COLO829 (cell line): ENCODE measurements around the gene TP53AIP1.
"Not testable (repeated sequence)": the region's sequence is repeated elsewhere in the genome, so short reads cannot be mapped to it uniquely, and the experiment has no call there.

Experiments
- DNase-seq: peaks from one replicate; pipeline ENCODE4 v3.0.0; 2012; ENCODE audit warnings: low spot score

TP53AIP1 gene

GRCh38 chr11:128926000-128926399, 16.7 kb downstream of the TP53AIP1 start:
- no peak for DNase-seq

DNA sequence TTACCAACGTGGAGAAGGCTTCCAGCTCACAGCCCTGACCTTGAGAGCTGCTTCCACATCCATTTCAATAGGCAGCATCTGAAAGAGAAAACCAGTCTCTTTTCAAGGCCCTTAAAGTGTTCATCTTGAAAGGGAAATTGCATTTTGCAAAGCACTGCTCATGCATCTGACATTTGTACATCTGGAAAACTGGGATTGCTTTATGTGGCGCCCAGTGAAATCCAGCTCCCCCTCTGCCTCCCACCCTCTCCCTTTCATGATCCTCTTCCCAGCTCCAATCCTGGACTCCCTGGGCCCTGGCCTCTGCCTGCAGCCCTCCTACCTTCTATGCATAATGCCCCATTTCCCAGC, 17.4 kb downstream of the TP53AIP1 start:
- DNase-seq, result no peak

GRCh38 chr11:128924510-128925249, 18.0 kb downstream of the TP53AIP1 start:
- no peak for DNase-seq

- DNase-seq, result no peak
Measured at GRCh38 chr11:128924104-128924503, 18.6 kb downstream of the TP53AIP1 start.

GRCh38 chr11:128921793-128922192, 20.9 kb downstream of the TP53AIP1 start:
- no peak for DNase-seq

- DNase-seq, result no peak
Measured at GRCh38 chr11:128920666-128921065, 22.0 kb downstream of the TP53AIP1 start.

DNA sequence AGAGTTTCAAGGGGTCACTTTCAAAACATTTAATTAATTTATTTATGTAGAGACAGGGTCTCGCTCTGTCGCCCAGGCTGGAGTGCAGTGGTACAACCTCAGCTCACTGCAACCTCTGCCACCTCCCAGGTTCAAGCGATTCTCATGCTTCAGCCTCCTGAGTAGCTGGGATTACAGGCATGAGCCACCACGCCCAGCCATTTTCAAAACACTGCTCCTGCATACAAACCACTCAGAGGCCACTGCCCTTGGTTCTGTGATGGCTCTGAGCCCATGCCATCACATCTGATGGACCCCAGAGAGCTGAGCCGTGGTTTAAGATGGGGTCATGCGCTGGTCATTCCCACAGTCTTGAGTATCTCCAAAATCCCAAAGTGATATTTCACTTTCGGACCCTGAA, 23.0 kb downstream of the TP53AIP1 start:
- DNase-seq, result not testable (repeated sequence)

GRCh38 chr11:128919216-128919615, 23.5 kb downstream of the TP53AIP1 start:
- DNase-seq, result no peak

DNA sequence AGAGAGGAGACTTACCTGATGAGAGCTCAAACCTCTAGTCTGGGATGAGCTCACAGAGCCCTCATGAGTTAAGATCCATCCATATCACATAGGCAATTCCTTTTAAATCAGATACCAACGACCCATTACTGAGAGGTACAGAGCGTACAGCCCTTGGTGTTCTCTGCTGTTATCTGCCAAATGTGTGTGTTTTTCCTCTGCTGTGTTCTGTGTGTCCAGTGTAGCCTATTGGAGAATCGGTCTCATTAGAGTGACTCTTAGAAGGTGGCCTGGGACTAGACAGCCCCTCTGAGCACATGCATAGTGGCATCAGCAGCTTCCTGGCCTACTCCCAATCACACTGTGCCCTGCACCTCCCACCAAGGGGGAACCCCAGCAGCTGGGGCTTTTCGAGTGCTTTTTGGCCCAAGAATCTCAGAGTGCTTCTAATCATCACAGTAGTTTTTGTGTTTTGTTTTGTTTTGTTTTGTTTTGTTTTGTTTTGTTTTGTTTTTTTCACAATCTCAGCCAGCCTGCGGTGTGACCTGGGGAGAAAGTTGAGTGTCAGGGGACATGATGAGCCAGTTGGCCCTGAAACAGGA, 25.4 kb downstream of the TP53AIP1 start:
- DNase-seq, result no peak

GRCh38 chr11:128916681-128917080, 26.0 kb downstream of the TP53AIP1 start:
- DNase-seq, result no peak

- no peak for DNase-seq
Measured at GRCh38 chr11:128916037-128916572, 26.6 kb downstream of the TP53AIP1 start.

DNA sequence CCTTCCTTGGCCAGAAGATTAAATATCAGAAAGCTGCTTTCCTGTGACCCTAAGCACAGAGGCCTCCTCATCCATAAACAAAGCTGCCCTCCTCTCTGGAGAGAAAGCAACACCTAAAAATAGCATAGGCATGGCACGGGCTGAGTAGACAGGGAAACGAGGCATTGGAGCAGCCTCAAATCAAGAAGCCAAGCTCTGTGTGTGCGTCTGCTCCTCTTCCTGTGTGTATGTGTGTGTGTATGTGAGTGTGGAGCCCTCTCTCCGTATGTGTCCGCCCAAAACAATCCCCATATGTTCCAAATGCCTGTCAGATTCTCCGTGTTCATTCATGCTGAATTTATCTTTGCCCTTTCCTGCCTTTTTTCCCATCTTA, 27.5 kb downstream of the TP53AIP1 start:
- no peak for DNase-seq

- no peak for DNase-seq
Measured at GRCh38 chr11:128914216-128915148, 28.2 kb downstream of the TP53AIP1 start.

DNA sequence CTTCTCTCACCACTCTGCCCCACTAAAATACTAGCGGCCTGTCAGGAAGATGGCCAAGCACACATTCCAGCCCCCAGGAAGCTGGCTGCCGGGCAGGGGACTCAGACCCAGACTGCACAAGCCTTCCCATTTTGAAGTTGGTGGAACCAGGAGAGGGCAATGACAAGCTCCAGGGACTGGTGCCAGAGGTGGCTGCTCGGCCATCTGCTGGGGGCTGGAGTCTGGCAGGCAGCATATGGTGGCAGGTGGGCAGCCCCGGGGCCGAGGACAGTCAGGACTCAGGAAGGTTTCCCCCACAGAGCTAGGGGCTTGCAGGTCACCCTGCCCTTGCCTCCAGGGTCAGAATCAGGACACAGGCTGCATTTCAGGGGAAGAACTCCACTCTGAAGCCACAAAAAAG, 28.9 kb downstream of the TP53AIP1 start:
- no peak for DNase-seq

DNA sequence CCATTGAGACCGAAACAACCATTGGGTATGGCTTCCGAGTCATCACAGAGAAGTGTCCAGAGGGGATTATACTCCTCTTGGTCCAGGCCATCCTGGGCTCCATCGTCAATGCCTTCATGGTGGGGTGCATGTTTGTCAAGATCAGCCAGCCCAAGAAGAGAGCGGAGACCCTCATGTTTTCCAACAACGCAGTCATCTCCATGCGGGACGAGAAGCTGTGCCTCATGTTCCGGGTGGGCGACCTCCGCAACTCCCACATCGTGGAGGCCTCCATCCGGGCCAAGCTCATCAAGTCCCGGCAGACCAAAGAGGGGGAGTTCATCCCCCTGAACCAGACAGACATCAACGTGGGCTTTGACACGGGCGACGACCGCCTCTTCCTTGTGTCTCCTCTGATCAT, 31.0 kb downstream of the TP53AIP1 start:
- no peak for DNase-seq

GRCh38 chr11:128911239-128911638, 31.4 kb downstream of the TP53AIP1 start:
- no peak for DNase-seq

DNA sequence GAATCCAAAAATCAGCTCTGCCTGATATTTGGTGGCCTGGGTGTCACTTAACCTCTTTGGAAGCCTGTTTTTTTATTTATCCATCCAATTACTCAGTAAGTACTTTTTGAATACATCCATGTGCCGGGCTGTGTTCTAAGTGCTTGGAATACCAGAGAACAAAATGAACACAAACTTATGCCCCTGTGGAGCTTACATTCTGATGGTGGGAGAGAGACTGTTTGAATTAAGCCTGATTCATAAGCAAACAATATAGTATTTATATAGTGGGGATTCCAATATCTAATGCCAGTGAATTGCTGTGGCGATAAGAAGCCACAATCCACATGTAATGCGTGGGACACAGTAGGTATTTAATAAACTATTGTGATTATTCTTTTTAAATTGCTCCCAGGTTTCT, 32.1 kb downstream of the TP53AIP1 start:
- no peak for DNase-seq

DNA sequence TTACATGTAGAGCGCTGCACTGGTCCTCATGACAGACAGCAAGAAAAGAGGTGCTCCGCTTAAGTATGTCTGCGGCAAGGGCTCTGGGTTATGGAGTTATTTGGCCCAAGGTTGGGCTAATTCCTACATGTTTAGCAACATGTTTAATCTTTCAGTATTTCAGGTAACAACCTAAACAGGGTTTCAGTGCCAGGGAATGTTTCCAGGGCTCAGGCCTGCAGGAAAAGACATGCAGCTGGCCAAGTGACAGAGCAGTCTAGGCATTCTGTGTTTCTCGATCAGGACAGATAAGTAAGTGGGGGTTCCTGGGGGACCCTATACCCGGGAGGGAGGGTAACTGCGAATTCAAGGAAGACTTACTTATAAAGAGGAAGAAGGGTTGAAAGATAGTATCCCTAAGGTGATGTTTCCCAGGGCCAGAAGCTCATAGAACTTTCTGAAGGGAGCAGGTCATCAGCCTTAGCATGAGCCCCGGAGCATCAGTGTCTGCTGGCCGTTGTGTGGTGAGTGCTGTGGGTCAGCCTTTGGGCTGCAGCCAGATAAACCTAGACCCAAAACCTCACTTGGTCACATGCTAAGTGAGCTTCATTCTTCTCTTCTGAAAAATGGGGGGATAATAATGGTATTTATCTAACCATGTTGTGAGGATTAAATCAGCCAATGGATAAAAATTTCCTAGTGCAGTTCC, 33.1 kb downstream of the TP53AIP1 start:
- no peak for DNase-seq

DNA sequence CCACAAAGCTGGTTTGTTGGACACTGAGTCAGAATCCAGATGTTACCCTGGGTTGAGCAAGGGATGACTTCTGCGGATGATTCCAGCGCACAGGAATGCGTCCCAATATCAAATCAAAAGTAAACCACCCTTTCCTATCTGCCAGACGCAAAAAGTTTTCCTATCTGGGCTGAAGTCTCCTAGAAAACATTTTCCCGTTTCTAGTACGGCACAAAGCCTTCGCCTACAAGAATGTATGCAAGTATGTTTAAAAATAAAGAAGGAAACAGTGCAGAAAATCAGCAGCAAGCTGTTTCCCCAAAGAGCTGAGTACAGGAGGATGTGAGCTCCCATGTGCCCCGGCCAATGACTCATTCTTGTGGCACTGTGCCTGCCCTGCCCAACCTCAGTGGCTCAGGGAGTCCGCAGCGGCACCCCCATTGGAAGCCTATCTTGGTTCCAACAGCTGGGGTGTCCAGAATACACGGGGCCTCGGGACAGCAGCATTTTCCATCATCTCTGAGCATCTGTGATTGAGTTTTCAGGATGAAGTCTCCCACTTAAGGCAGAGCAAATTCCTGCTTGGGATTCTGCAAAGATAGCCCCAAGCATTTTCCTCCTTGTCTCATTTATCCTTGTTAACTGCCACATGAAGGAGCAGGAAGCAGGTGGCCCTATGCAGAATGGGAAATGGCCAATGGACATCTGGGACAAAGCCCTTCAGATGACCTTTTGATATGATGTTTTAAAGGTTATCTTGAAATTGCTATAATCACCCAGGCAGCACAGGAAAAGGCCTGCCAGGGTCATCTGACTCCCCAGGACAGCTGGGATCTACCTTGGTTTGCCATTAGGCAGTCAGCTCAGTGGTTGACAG, 34.1 kb downstream of the TP53AIP1 start:
- DNase-seq, result no peak

DNA sequence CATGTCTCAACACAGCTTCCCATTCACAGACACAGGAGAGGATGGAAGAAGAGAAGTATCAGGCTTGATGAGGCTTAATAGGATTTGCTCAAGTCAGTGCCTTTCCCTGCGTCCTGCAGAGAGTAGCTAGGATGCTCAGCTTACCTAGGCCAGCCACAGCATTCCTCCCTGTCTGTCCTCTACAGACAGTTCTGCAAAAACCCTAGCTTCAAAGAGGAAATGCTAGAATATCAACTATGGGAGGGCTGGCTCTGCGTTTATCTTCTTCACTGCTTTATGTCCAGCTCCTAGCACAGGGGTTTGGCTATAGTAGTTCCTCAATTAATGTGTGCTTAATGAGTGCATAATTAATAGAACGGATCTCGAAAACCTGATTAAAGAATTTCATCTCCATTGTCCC, 35.1 kb downstream of the TP53AIP1 start:
- DNase-seq, result no peak
